Neural cell (in vitro differentiated cells): ENCODE results near the gene AOAH. TPM values are rescaled to one million over a fixed set of nuclear protein-coding genes. Genes with fewer than 3 reads are reported as not detected.

Experiments
- H2AFZ ChIP-seq: fragments of 200-600, 300-800 bp; sonication (generic), shearing (Covaris generic); 2 replicates; pipeline ENCODE4 v1.6.0; 2014; ENCODE audit warnings: low read depth, mild to moderate bottlenecking, antibody characterized with exemption, low read length, moderate library complexity
- H3F3A ChIP-seq: fragments of 200-600 bp; shearing (Covaris generic); 2 replicates; pipeline ENCODE4 v1.6.1; 2016; ENCODE audit warnings: mild to moderate bottlenecking, moderate library complexity, mixed read lengths, antibody characterized with exemption, low read length; ENCODE audit not compliant: insufficient read depth, poor library complexity, severe bottlenecking
- H3K27ac ChIP-seq: fragments of 200-600, 300-800 bp; sonication (generic), shearing (Covaris generic); 2 replicates; pipeline ENCODE4 v1.5.1; 2014; ENCODE audit warnings: mild to moderate bottlenecking, low read length, moderate library complexity
- H3K27me3 ChIP-seq: fragments of 300-800, 200-600 bp; sonication (generic), shearing (Covaris generic); 2 replicates; pipeline ENCODE4 v1.6.0; 2014; ENCODE audit warnings: mild to moderate bottlenecking, low read depth, low read length, moderate library complexity; ENCODE audit not compliant: insufficient read depth
- H3K36me3 ChIP-seq: fragments of 300-800, 200-600 bp; sonication (generic), shearing (Covaris generic); 2 replicates; pipeline ENCODE4 v1.5.1; 2014; ENCODE audit warnings: mild to moderate bottlenecking, antibody characterized with exemption, low read length, moderate library complexity; ENCODE audit not compliant: insufficient read depth
- H3K4me2 ChIP-seq: fragments of 300-800, 200-600 bp; sonication (generic), shearing (Covaris generic); 2 replicates; pipeline ENCODE4 v1.6.0; 2014; ENCODE audit warnings: mild to moderate bottlenecking, low read length
- H3K4me3 ChIP-seq: fragments of 300-800, 200-600 bp; sonication (generic), shearing (Covaris generic); 2 replicates; pipeline ENCODE4 v1.5.1; 2014; ENCODE audit warnings: mild to moderate bottlenecking, low read length, moderate library complexity
- H3K79me2 ChIP-seq: fragments of 200-600 bp; shearing (Covaris generic); replicated peaks from 2 replicates; pipeline ENCODE4 v1.6.0; 2014; ENCODE audit warnings: mild to moderate bottlenecking, low read length, moderate library complexity; ENCODE audit not compliant: insufficient read depth
- H3K9ac ChIP-seq: fragments of 300-800, 200-600 bp; sonication (generic), shearing (Covaris generic); 2 replicates; pipeline ENCODE4 v1.6.1; 2016; ENCODE audit warnings: mild to moderate bottlenecking, low read length, mixed read lengths
- H3K9me2 ChIP-seq: fragments of 200-600 bp; shearing (Covaris generic); 2 replicates; pipeline ENCODE4 v1.6.1; 2016; ENCODE audit warnings: mild to moderate bottlenecking, low read length, mixed read lengths; ENCODE audit not compliant: insufficient read depth
- H3K9me3 ChIP-seq: fragments of 200-600, 300-800 bp; sonication (generic), shearing (Covaris generic); 2 replicates; pipeline ENCODE4 v1.6.1; 2016; ENCODE audit warnings: mild to moderate bottlenecking, mixed run types, low read length, moderate library complexity, mixed read lengths
- H4K20me1 ChIP-seq: fragments of 200-600 bp; shearing (Covaris generic); 2 replicates; pipeline ENCODE4 v1.6.1; 2016; ENCODE audit warnings: mild to moderate bottlenecking, mixed run types; ENCODE audit not compliant: insufficient read depth
- EP300 ChIP-seq: fragments of 450-650 bp; conservative IDR thresholded peaks from 2 replicates; pipeline ENCODE4 v1.6.1; 2014; ENCODE audit warnings: antibody characterized with exemption, mild to moderate bottlenecking, moderate library complexity; ENCODE audit not compliant: poor library complexity, severe bottlenecking
- EZH2 ChIP-seq: fragments of 200-600, 300-800 bp; shearing (Covaris generic), sonication (generic); IDR thresholded peaks from 2 replicates; pipeline ENCODE4 v1.6.1; 2014; ENCODE audit warnings: antibody characterized with exemption, low read length, borderline replicate concordance, mild to moderate bottlenecking; ENCODE audit not compliant: insufficient read depth, poor library complexity, severe bottlenecking
- MXI1 ChIP-seq: fragments of 450-650 bp; conservative IDR thresholded peaks from 2 replicates; pipeline ENCODE4 v1.6.1; 2014; ENCODE audit warnings: antibody characterized with exemption, mild to moderate bottlenecking; ENCODE audit not compliant: poor library complexity, severe bottlenecking
- POLR2AphosphoS5 ChIP-seq: IDR thresholded peaks from 2 replicates; pipeline ENCODE4 v1.6.1; 2012
- RAD21 ChIP-seq: fragments of 450-650 bp; conservative IDR thresholded peaks from 2 replicates; pipeline ENCODE4 v1.6.1; 2014; ENCODE audit warnings: antibody characterized with exemption, mild to moderate bottlenecking, moderate library complexity
- REST ChIP-seq: IDR thresholded peaks from 2 replicates; pipeline ENCODE4 v1.6.1; 2012; ENCODE audit warnings: borderline replicate concordance
- SMC3 ChIP-seq: fragments of 450-650 bp; conservative IDR thresholded peaks from 2 replicates; pipeline ENCODE4 v1.6.1; 2014; ENCODE audit warnings: antibody characterized with exemption, mild to moderate bottlenecking, moderate library complexity; ENCODE audit not compliant: poor library complexity
- TAF1 ChIP-seq: IDR thresholded peaks from 2 replicates; pipeline ENCODE4 v1.6.1; 2012; ENCODE audit warnings: low read depth
- polyA plus RNA-seq: library from polyadenylated mRNA; depleted of rRNA; stranded (reverse); fragments of >200 nt; gene quantifications from 2 replicates; pipeline ENCODE4 v1.2.3, GENCODE V29; 2014
- TF ChIP-seq, protein P1 (sequence below): fragments of 450-650 bp; IDR thresholded peaks from 2 replicates; pipeline ENCODE4 v1.5.1; 2014; ENCODE audit warnings: antibody characterized with exemption, mild to moderate bottlenecking, moderate library complexity; ENCODE audit not compliant: poor library complexity, severe bottlenecking

Gene AOAH
- polyA plus RNA-seq, 1 donor from 2014 or later = 4.3 TPM

DNA sequence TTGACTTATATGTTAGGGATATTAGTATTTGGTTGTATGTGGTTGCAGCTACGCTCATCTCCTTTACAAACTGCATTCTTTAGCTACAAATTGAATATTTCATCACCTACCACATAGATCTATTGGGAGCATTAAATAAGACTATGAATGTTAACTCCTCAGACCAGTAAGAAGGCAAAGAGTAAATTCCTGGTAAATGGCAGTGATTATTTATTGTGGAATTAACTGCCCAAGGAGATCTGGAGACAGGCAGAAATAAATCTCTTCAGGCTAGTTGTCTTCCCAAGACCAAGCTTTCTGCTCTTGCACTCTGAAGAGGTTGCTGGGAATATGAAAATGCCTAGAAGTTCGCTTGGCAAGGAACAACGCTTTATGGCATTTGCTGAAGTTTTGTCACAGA, 260.0 kb downstream of the AOAH start:
- Histone ChIP-seq H3K9me2 (no peaks in the 10 kb centered on the region), H3K4me2 (no peak overlapping the region), H3K9ac (no peak overlapping the region), H2AFZ (no peak overlapping the region), H3F3A (no peaks in the 10 kb centered on the region), H3K36me3 (no peaks in the 10 kb centered on the region), H3K27ac (no peak overlapping the region), H3K9me3 (no peaks in the 10 kb centered on the region), H3K27me3 (no peaks in the 10 kb centered on the region), H4K20me1 (no peaks in the 10 kb centered on the region), H3K79me2 (no peaks in the 10 kb centered on the region), H3K4me3 (no peak overlapping the region)
- TF ChIP-seq EZH2 (no peak), RAD21 (no peak), MXI1 (no peak), SMC3 (no peak), EP300 (no peak), TAF1 (no peak), REST (no peak), POLR2AphosphoS5 (no peak)
- TF ChIP-seq, protein P1, sequence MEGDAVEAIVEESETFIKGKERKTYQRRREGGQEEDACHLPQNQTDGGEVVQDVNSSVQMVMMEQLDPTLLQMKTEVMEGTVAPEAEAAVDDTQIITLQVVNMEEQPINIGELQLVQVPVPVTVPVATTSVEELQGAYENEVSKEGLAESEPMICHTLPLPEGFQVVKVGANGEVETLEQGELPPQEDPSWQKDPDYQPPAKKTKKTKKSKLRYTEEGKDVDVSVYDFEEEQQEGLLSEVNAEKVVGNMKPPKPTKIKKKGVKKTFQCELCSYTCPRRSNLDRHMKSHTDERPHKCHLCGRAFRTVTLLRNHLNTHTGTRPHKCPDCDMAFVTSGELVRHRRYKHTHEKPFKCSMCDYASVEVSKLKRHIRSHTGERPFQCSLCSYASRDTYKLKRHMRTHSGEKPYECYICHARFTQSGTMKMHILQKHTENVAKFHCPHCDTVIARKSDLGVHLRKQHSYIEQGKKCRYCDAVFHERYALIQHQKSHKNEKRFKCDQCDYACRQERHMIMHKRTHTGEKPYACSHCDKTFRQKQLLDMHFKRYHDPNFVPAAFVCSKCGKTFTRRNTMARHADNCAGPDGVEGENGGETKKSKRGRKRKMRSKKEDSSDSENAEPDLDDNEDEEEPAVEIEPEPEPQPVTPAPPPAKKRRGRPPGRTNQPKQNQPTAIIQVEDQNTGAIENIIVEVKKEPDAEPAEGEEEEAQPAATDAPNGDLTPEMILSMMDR = no peak
